RWPE2 (cell line): ENCODE measurements around the gene RNF19B.

ENCODE experiments used
- ATAC-seq: fragments of 200-7000 bp; cut with Tn5 transposase; 3 replicates; pipeline ENCODE4 v1.9.1; 2021; ENCODE audit warnings: low read depth
- DNase-seq: peaks from one replicate; pipeline ENCODE4 v3.0.0-alpha.2; 2020; ENCODE audit warnings: low spot score
- H3K27ac ChIP-seq: fragments of 450-650 bp; 2 replicates; pipeline ENCODE4 v1.5.1; 2017; ENCODE audit warnings: mild to moderate bottlenecking; ENCODE audit not compliant: poor library complexity, severe bottlenecking
- H3K27me3 ChIP-seq: fragments of 250-450 bp; sonication (Bioruptor Pico); 2 replicates; pipeline ENCODE4 v1.5.1; 2021; ENCODE audit warnings: mild to moderate bottlenecking, moderate library complexity; ENCODE audit not compliant: insufficient read depth, poor library complexity, severe bottlenecking
- H3K36me3 ChIP-seq: fragments of 250-450 bp; sonication (Bioruptor Pico); 2 replicates; pipeline ENCODE4 v1.5.1; 2020; ENCODE audit warnings: low read depth, mild to moderate bottlenecking, moderate library complexity
- H3K4me1 ChIP-seq: fragments of 250-450 bp; sonication (Bioruptor Pico); 2 replicates; pipeline ENCODE4 v1.5.1; 2021; ENCODE audit warnings: mild to moderate bottlenecking, moderate library complexity; ENCODE audit not compliant: insufficient read depth, poor library complexity, severe bottlenecking
- H3K4me3 ChIP-seq: fragments of 250-450 bp; sonication (Bioruptor Pico); 2 replicates; pipeline ENCODE4 v1.5.1; 2021; ENCODE audit warnings: mild to moderate bottlenecking, moderate library complexity; ENCODE audit not compliant: severe bottlenecking
- H3K9me3 ChIP-seq: fragments of 250-450 bp; sonication (Bioruptor Pico); 2 replicates; pipeline ENCODE4 v1.5.1; 2021; ENCODE audit warnings: mild to moderate bottlenecking, moderate library complexity; ENCODE audit not compliant: severe bottlenecking
- CTCF ChIP-seq: fragments of 450-650 bp; IDR thresholded peaks from one replicate; pipeline ENCODE4 v1.5.1; 2017; ENCODE audit warnings: mild to moderate bottlenecking, moderate library complexity; ENCODE audit not compliant: poor library complexity, severe bottlenecking

RNF19B gene

GRCh38 chr1:32969566-32969965 is 5.0 kb upstream of the RNF19B start:
- DNase-seq, result no peak
- H3K36me3 ChIP-seq, result no peaks in the 10 kb centered on the region
- H3K9me3 ChIP-seq, result no peaks in the 10 kb centered on the region
- H3K4me1 ChIP-seq, result no peaks in the 10 kb centered on the region
- peak; percentile 22; the same call in 2 of the 3 replicates for ATAC-seq
- H3K27me3 ChIP-seq, result no peaks in the 10 kb centered on the region
- H3K4me3 ChIP-seq, result no peak overlapping the region
- no peak for TF ChIP-seq CTCF
- no peak overlapping the region for H3K27ac ChIP-seq

GRCh38 chr1:32967888-32968568 is 3.4 kb upstream of the RNF19B start:
- Histone ChIP-seq H3K9me3 (no peaks in the 10 kb centered on the region), H3K27me3 (no peaks in the 10 kb centered on the region), H3K4me3 (no peak overlapping the region), H3K36me3 (no peaks in the 10 kb centered on the region), H3K27ac (no peak overlapping the region), H3K4me1 (no peaks in the 10 kb centered on the region)
- DNase-seq (no peak), ATAC-seq (no peak)
- TF ChIP-seq CTCF, result no peak

- DNase-seq (no peak), ATAC-seq (no peak)
These were observed 2.3 kb upstream of the RNF19B start for GRCh38 chr1:32966900-32967299.

GRCh38 chr1:32965251-32965747 is 690 bp upstream of the RNF19B start:
- ATAC-seq, result no peak

More at GRCh38 chr1:32966900-32967299, 2.3 kb upstream of the RNF19B start:
- Histone ChIP-seq H3K9me3 (no peaks in the 10 kb centered on the region), H3K27ac (no peak overlapping the region), H3K27me3 (no peaks in the 10 kb centered on the region), H3K4me1 (no peaks in the 10 kb centered on the region), H3K36me3 (no peaks in the 10 kb centered on the region), H3K4me3 (no peak overlapping the region)
- TF ChIP-seq CTCF, result no peak

More at GRCh38 chr1:32965251-32965747, 690 bp upstream of the RNF19B start:
- no peak for TF ChIP-seq CTCF
- Histone ChIP-seq H3K4me3 (peak overlapping the region; percentile 72), H3K9me3 (no peaks in the 10 kb centered on the region), H3K36me3 (no peaks in the 10 kb centered on the region), H3K27me3 (no peaks in the 10 kb centered on the region), H3K27ac (peak overlapping the region; percentile 50), H3K4me1 (peaks cover 8% of the 10 kb centered on the region)
- DNase-seq, result no peak
